GM21737 (cell line): Measurements from ENCODE around the gene ELOVL5.
A peak's percentile ranks its signal among the peaks of the same experiment; 100 is the strongest.

ENCODE experiments used
- ATAC-seq: cut with Tn5 transposase; IDR thresholded peaks from one replicate; pipeline ENCODE4 v1.9.1; 2021; ENCODE audit warnings: mild to moderate bottlenecking, moderate library complexity; ENCODE audit not compliant: unreplicated experiment

Gene ELOVL5

GRCh38 chr6:53246924-53247323, 101.8 kb downstream of the ELOVL5 start:
- ATAC-seq = no peak

- ATAC-seq = peak; percentile 85
Observed at GRCh38 chr6:53244958-53245357, 103.8 kb downstream of the ELOVL5 start.

GRCh38 chr6:53244399-53244931, 104.3 kb downstream of the ELOVL5 start:
- no peak for ATAC-seq

GRCh38 chr6:53241938-53242337, 106.8 kb downstream of the ELOVL5 start:
- ATAC-seq = no peak

GRCh38 chr6:53240761-53241160, 108.0 kb downstream of the ELOVL5 start:
- ATAC-seq = no peak

GRCh38 chr6:53240139-53240538, 108.6 kb downstream of the ELOVL5 start:
- no peak for ATAC-seq

GRCh38 chr6:53239526-53239925, 109.2 kb downstream of the ELOVL5 start:
- peak; percentile 43 for ATAC-seq

GRCh38 chr6:53238311-53238710, 110.4 kb downstream of the ELOVL5 start:
- ATAC-seq = no peak

DNA sequence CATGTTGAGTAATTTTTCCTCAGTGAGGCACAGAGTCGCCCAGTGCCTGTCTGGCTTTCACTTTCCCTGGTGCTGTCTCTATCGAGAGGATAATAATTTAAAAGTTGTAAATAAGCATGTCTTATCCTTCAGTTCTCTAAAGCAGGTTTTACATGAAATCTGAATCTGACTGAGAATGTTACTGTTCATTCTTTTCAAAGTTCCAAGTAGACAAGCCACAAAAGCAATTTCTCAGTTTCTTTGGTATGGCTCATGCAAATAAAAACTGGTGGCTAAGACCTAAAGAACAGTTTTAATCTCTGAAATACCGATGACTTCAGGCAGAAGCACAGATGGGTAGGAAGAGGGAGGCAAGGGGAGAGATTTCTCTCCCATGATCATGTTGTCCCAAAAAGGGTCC, 112.5 kb downstream of the ELOVL5 start:
- ATAC-seq = no peak

- ATAC-seq = no peak
Observed at GRCh38 chr6:53235508-53235907, 113.2 kb downstream of the ELOVL5 start.

GRCh38 chr6:53233309-53233708, 115.4 kb downstream of the ELOVL5 start:
- no peak for ATAC-seq

GRCh38 chr6:53230775-53231467, 117.8 kb downstream of the ELOVL5 start:
- no peak for ATAC-seq

- no peak for ATAC-seq
Observed at GRCh38 chr6:53227847-53228246, 120.9 kb downstream of the ELOVL5 start.

DNA sequence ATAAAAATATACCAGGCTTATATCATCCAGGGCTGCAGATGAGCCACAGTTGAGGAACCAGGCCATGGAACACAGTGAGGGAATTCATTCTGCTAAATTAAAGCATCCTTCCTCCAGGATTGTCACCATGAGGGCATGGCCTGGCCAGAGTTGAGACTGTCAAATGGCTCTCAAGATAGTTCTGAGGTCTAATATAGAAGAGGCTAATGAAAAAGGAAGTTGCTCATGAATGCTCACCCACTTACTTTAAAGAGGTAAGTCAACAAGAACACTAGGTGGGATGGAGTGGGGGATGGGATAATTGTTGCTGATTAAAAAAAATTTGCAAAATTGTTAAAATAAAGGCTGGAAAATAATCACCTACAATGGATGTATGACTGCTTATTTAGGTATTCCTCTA, 128.1 kb downstream of the ELOVL5 start:
- no peak for ATAC-seq
